Left cardiac atrium (tissue), 4 donors: Measurements from ENCODE around the gene NMD3. TPM values are rescaled to one million over a fixed set of nuclear protein-coding genes. Genes with fewer than 3 reads are reported as not detected.

Experiments
- ATAC-seq, 2 donors: fragments of 200-7000 bp; cut with Tn5 transposase; one replicate each; pipeline ENCODE4 v1.9.1; 2020; ENCODE audit warnings: mild to moderate bottlenecking in 2 of 2, moderate library complexity in 2 of 2
- DNase-seq: peaks from one replicate; pipeline ENCODE4 v3.0.0-alpha.2; 2020
- intact Hi-C, 2 donors: fragments of 100-400 bp; cut with DNase I; formaldehyde crosslinking; loops; one replicate each; pipeline versions ENCODE4 v1.14.1 to v1.15.1; 2022 to 2023
- total RNA-seq, 2 donors: library from RNA; stranded (reverse); fragmentation: NEBNext Ultra II Directional; extraction: Animal tissue kit (Norgen Biotek cat#: 25700); gene quantifications; one replicate each; pipeline ENCODE4 v1.2.1, GENCODE V29; 2021
- donor health status: DM: no; HTN: yes; CAD: no.
- donor health status: DM: no; HTN: yes; CAD: no; lungs with severe emphysema.
- donor health status: DM: yes; HTN: yes; CAD: no.
- donor health status: Dilated cardiomyopathy.

Gene NMD3
- total RNA-seq, 2 donors from 2014 or later, result 42.3 to 66.4 TPM

GRCh38 chr3:161222662-161223061, 1.6 kb downstream of the NMD3 start:
- ATAC-seq, result no peak
- no peak for DNase-seq
- intact Hi-C loops, result loop anchor here in 1 of 2 donors (5.0 kb wide), 2 partner anchors 115 to 655 kb away; partner anchors contain the start of genes B3GALNT1 and KPNA4

DNA sequence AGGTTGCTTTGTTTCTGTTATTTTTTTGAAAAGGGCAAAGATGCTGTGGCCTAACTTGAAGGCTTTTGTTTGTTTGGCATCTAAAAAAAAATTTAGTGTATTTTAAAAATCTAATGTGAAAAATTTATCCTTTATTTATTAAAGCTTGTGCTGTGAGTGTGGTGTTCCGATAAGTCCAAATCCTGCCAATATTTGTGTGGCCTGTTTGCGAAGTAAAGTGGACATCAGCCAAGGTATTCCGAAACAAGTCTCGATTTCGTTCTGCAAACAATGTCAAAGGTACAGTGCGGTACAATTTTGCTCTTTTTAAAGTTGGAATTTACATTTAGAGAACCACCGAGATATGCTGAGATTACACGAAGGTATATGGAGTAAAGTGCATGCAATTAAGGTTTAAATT, 3.7 kb downstream of the NMD3 start:
- DNase-seq (no peak), ATAC-seq (no peak)
- intact Hi-C loops, result loop anchor here in 1 of 2 donors (5.0 kb wide), 2 partner anchors 117 to 657 kb away; partner anchors contain the start of genes B3GALNT1 and KPNA4

DNA sequence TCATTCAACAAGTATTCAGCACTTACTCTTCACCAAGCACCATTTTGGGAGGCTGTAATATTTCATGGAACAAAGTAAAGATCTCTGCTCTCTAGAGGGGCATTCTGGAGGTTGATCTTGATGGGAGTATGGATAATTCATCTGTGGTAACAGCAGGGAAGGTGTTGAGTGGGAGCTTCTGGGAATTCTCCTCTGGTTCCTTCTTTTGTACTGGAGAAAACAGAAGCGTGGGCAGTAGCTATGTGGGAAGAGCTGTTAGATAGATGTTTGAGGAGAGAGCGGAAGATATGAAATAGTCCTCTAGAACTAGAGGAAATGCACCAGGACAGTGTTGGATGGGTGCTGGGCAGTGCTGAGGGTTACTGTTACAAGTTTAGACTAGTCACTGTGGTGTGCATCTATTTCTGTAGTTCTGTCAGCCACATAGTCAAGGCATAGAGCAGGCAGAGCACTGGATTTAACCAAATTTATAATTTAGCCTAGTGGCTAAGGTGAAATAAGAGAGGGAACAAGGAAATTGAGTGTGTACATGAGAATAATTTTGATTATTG, 9.6 kb downstream of the NMD3 start:
- ATAC-seq, result no peak
- DNase-seq, result no peak
- intact Hi-C loops, result no loop called here

- intact Hi-C loops, result no loop called here
- DNase-seq (no peak), ATAC-seq (no peak)
Measured at GRCh38 chr3:161231861-161232260, 10.8 kb downstream of the NMD3 start.

DNA sequence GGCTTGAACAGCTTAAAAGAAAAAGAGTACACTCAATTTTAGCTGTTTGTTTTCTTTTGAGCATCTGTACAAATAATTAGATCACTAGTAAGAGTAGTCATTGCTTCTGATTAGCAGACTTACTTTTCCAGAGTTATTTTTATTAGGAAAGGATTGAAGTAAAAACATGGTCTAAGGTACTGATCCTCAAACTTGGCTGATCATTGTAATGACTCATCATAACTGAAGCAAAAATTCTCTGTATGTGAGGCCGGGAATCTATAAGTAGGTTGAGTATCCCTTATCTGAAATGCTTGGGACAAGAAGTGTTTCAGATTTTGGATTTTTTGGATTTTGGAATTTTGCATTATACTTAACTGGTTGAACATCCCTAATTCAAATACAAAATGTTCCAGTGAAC, 12.4 kb downstream of the NMD3 start:
- DNase-seq, result no peak
- intact Hi-C loops, result no loop called here
- ATAC-seq, result no peak

DNA sequence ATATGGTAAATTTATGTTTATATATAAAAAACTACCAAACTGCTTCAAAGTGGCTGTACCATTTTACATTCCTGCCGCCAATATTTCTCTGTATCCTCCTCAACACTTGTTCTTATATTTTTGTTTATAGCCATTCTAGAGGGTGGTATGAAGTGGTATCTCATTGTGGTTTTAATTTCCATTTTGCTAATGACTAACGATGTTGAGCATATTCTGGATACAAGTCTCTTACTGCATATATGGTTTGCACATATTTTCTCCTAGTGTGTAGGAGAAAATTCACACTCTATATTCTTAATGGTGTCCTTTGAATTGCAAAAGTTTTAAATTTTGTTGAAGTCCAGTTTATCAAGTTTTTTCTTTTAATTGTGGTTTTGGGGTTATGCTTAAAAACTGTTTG, 15.1 kb downstream of the NMD3 start:
- ATAC-seq (no peak), DNase-seq (no peak)
- intact Hi-C loops, result no loop called here

- no peak for ATAC-seq
- intact Hi-C loops, result no loop called here
- no peak for DNase-seq
Measured at GRCh38 chr3:161239700-161240099, 18.6 kb downstream of the NMD3 start.

DNA sequence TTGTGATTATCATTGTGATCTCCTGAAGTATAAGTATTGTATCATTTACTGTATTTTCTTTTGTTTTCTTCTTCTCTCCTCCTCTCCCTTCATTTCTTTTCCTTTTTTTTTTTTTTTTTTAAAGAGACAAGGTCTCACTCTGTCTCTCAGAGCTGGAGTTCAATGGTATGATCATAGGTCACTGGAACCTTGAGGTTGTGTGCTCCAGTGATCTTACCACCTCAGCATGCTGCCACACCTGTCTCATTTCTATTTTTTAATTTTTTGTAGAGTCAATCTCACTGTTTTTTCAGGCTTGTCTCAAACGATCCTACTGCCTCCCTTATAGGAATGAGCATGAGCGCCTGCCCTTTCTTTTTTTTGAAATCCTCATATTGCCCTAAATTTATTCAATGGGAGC, 23.4 kb downstream of the NMD3 start:
- no peak for ATAC-seq
- DNase-seq, result no peak
- intact Hi-C loops, result no loop called here

DNA sequence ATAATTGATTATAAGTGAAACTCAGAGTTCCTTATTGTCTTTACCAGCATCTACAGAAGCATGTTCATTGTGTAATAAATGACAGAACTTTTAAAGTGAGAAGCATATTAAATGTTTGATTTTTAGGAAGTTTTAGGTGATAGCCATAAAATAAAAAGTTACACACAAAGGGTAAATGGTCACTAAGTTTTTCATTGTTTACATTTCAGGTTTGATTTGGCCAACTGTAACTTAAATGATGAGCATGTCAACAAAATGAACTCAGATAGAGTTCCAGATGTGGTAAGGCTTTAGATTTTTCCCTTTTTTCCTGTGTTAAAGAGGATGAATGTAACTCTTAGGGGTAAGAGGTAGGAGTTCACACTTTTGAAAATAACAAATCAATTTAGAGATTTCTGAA, 25.9 kb downstream of the NMD3 start:
- intact Hi-C loops, result no loop called here
- ATAC-seq (no peak), DNase-seq (no peak)

- DNase-seq (no peak), ATAC-seq (no peak)
- intact Hi-C loops, result no loop called here
Measured at GRCh38 chr3:161250116-161250515, 29.0 kb downstream of the NMD3 start.

GRCh38 chr3:161251716-161252115, 30.6 kb downstream of the NMD3 start:
- intact Hi-C loops, result no loop called here
- no peak for ATAC-seq
- no peak for DNase-seq

- no peak for ATAC-seq
Measured at GRCh38 chr3:161252143-161252542, 31.0 kb downstream of the NMD3 start.

GRCh38 chr3:161253711-161254110, 32.6 kb downstream of the NMD3 start:
- intact Hi-C loops, result no loop called here
- DNase-seq, result no peak
- no peak for ATAC-seq

More at GRCh38 chr3:161252143-161252542, 31.0 kb downstream of the NMD3 start:
- intact Hi-C loops, result no loop called here
- no peak for DNase-seq

- ATAC-seq (no peak), DNase-seq (no peak)
- intact Hi-C loops, result no loop called here
Measured at GRCh38 chr3:161254861-161255260, 33.8 kb downstream of the NMD3 start.

DNA sequence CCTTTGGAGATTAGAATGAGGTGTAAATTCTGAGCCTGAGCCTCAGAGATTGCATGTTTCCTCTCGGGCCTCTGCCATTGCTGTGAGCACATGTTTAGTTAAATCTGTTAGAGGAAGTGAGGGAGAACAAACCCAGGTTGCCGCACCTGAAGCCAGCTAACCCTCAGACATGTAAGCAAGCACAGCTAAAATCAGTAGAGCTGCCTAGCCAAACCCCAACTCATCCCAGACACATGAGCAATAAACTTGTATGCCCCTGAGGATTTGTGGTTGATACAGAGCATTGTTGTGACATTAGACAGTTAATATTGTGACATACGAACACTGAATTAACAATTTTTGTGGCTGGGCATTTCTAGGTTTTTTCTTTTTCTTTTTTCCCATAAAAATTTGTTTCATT, 41.9 kb downstream of the NMD3 start:
- intact Hi-C loops, result no loop called here
- DNase-seq (no peak), ATAC-seq (peak in 1 of 2 donors; percentile 48)

GRCh38 chr3:161264852-161265251, 43.7 kb downstream of the NMD3 start:
- ATAC-seq, result no peak
- DNase-seq, result no peak
- intact Hi-C loops, result no loop called here

DNA sequence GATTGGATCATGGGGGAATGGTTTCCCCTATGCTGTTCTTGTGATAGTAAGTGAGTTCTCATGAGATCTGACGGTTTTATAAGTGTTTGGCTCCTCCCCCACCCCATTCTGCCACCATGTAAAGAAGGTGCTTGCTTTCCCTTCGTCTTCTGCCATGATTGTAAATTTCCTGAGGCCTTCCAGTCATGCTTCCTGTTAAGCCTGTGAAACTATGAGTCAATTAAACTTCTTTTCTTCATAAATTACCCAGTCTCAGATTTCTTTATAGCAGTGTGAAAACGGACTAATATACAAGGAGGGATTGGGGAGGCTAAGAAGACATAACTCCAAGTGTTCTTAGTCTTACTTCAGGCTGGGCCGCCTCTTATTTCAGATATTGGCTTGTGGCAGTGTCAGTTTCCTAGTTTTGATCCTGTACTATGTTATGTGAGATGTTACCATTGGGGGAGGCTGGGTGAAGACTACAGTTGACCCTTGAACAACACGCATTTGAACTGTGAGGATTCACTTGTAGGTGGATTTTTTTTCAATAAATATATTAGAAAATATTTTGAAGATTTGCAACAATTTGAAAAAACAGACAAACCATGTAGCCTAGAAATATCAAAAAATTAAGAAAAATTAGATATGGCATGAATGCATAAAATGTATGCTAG, 44.9 kb downstream of the NMD3 start:
- no peak for ATAC-seq
- intact Hi-C loops, result no loop called here
- DNase-seq, result no peak

GRCh38 chr3:161266731-161267150, 45.6 kb downstream of the NMD3 start:
- DNase-seq (no peak), ATAC-seq (peak in 1 of 2 donors; percentile 24)
- intact Hi-C loops, result no loop called here

GRCh38 chr3:161267646-161268045, 46.5 kb downstream of the NMD3 start:
- DNase-seq (no peak), ATAC-seq (no peak)
- intact Hi-C loops, result no loop called here

- intact Hi-C loops, result no loop called here
- ATAC-seq (no peak), DNase-seq (no peak)
Measured at GRCh38 chr3:161268601-161269000, 47.5 kb downstream of the NMD3 start.

GRCh38 chr3:161270991-161271390, 49.9 kb downstream of the NMD3 start:
- ATAC-seq (peak in 1 of 2 donors; percentile 43), DNase-seq (no peak)
- intact Hi-C loops, result loop anchor here in 1 of 2 donors (5.0 kb wide), 1 partner anchor 151 kb away; no protein-coding TSS in a partner anchor
